Cardiac fibroblast (primary cell): Measurements from ENCODE around the gene TMEFF2.

Source experiments
- DNase-seq, 2 donors: peaks; one replicate each; pipeline versions ENCODE4 v3.0.0 to v3.0.0-alpha.2; 2010; ENCODE audit warnings: low read depth in 2 of 2
- H3K4me3 ChIP-seq, 2 donors: replicated peaks in 1 of 2; 1 replicate in 1 of 2; 2 replicates in 1 of 2; pipeline ENCODE4 v1.5.1; 2011; ENCODE audit warnings: low read depth in 2 of 2, low read length in 2 of 2, mild to moderate bottlenecking in 2 of 2, moderate library complexity in 1 of 2
- TF ChIP-seq, protein P1 (sequence below): IDR thresholded peaks from one replicate; pipeline ENCODE4 v1.5.1; 2011; ENCODE audit warnings: low read depth, mild to moderate bottlenecking, low read length, inconsistent platforms

TMEFF2 gene

GRCh38 chr2:191913796-191914195, 280.9 kb downstream of the TMEFF2 start:
- H3K4me3 ChIP-seq, result no peak overlapping the region

GRCh38 chr2:191912764-191913163, 282.0 kb downstream of the TMEFF2 start:
- DNase-seq, result no peak

More at GRCh38 chr2:191913796-191914195, 280.9 kb downstream of the TMEFF2 start:
- TF ChIP-seq, protein P1, sequence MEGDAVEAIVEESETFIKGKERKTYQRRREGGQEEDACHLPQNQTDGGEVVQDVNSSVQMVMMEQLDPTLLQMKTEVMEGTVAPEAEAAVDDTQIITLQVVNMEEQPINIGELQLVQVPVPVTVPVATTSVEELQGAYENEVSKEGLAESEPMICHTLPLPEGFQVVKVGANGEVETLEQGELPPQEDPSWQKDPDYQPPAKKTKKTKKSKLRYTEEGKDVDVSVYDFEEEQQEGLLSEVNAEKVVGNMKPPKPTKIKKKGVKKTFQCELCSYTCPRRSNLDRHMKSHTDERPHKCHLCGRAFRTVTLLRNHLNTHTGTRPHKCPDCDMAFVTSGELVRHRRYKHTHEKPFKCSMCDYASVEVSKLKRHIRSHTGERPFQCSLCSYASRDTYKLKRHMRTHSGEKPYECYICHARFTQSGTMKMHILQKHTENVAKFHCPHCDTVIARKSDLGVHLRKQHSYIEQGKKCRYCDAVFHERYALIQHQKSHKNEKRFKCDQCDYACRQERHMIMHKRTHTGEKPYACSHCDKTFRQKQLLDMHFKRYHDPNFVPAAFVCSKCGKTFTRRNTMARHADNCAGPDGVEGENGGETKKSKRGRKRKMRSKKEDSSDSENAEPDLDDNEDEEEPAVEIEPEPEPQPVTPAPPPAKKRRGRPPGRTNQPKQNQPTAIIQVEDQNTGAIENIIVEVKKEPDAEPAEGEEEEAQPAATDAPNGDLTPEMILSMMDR, result no peak
- DNase-seq, result no peak

GRCh38 chr2:191910518-191910917, 284.2 kb downstream of the TMEFF2 start:
- TF ChIP-seq, protein P1, result no peak
- H3K4me3 ChIP-seq, result no peak overlapping the region
- DNase-seq, result peak; percentile 35 to 75

More at GRCh38 chr2:191912764-191913163, 282.0 kb downstream of the TMEFF2 start:
- no peak overlapping the region for H3K4me3 ChIP-seq
- TF ChIP-seq, protein P1, result no peak

DNA sequence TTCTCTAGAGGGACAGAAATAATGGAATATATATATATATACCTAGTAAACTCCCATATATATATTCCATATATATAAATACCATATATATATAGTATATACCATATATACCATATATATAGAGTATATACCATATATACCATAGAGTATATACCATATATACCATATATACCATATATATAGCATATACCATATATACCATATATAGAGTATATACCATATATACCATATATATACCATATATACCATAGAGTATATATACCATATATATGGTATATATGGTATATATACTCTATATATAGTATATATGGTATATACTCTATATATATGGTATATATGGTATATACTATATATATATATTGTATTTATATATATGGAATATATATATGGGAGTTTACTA, 285.9 kb downstream of the TMEFF2 start:
- H3K4me3 ChIP-seq, result no peak overlapping the region
- DNase-seq, result no peak
- TF ChIP-seq, protein P1, result no peak

- H3K4me3 ChIP-seq, result no peak overlapping the region
- TF ChIP-seq, protein P1, result no peak
- no peak for DNase-seq
Measured at GRCh38 chr2:191907545-191907944, 287.2 kb downstream of the TMEFF2 start.

DNA sequence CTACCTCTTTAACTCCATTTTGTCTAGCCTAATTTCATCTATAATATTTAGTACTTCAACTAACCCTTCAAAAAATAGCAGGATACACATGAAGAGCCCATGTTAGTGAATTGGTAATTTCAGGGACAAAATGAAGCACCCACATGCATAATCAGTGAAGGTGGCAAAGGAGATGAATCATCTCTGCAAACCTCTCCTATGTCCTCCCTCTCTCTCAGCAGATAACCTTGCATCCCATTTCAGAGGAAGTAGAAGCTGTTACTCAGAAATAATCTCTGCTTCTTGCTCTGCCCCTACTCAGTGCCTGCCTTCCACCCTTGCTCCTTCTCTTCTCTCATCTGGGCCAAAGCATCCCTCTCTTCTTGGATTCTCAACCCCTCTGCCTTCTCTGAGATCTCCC, 287.6 kb downstream of the TMEFF2 start:
- TF ChIP-seq, protein P1, result no peak
- H3K4me3 ChIP-seq, result no peak overlapping the region
- DNase-seq, result no peak

DNA sequence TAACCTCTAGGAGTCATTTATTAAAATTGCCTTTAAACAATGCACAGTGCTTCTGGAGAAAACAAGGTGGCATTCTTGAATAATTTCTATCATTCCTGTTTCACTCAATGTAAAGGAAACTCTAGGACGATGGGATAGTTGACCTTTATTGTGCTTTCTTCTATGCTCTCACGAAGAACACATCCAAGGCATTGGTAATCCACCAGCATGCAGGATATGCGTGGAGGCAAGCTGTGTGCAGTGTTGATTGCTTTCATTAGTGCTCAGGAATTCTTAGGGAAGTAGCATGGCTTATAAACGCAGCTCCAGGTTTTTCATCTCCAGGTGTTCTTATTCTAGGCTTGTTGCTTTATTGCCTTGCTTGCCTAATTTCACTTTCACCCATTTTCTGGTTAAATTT, 289.4 kb downstream of the TMEFF2 start:
- TF ChIP-seq, protein P1, result no peak
- no peak for DNase-seq
- H3K4me3 ChIP-seq, result no peak overlapping the region
